Muscle of leg (tissue), 11 donors: ENCODE measurements around the gene MRPL4. TPM values are rescaled to one million over a fixed set of nuclear protein-coding genes. Genes with fewer than 3 reads are reported as not detected.
"Not testable (repeated sequence)": the region's sequence is repeated elsewhere in the genome, so short reads cannot be mapped to it uniquely, and the experiment has no call there.

ENCODE experiments used
- DNase-seq: peaks from one replicate; pipeline ENCODE4 v3.0.0; 2013
- H3K27ac ChIP-seq: one replicate; pipeline ENCODE4 v1.5.1; 2013; ENCODE audit warnings: mild to moderate bottlenecking, low read length, control low read depth
- H3K27me3 ChIP-seq: one replicate; pipeline ENCODE4 v1.6.1; 2013; ENCODE audit warnings: low read length; ENCODE audit not compliant: control insufficient read depth, insufficient read depth
- H3K36me3 ChIP-seq: one replicate; pipeline ENCODE4 v1.6.1; 2013; ENCODE audit warnings: low read length; ENCODE audit not compliant: control insufficient read depth, insufficient read depth
- H3K4me1 ChIP-seq: one replicate; pipeline ENCODE4 v1.6.1; 2013; ENCODE audit warnings: low read length; ENCODE audit not compliant: control insufficient read depth, insufficient read depth
- H3K4me3 ChIP-seq: one replicate; pipeline ENCODE4 v1.5.1; 2013; ENCODE audit warnings: low read length, control low read depth
- H3K9me3 ChIP-seq: replicated peaks from 2 replicates; pipeline ENCODE4 v1.6.1; 2013; ENCODE audit warnings: low read depth, low read length; ENCODE audit not compliant: control insufficient read depth
- WGBS: methylation state at CpG from one replicate; pipeline ENCODE4 v1.1.5; 2013; ENCODE audit warnings: missing lambda C conversion rate; ENCODE audit not compliant: insufficient coverage; 5-methylcytosine and 5-hydroxymethylcytosine counted together
- polyA plus RNA-seq, 8 donors: library from polyadenylated mRNA; unstranded; fragments of 120-200 nt; gene quantifications; one replicate each; pipeline versions ENCODE4 v1.2.1 to v1.2.3, GENCODE V29; 2013; ENCODE audit warnings: inconsistent platforms in 1 of 8, low replicate concordance in 1 of 8; ENCODE audit not compliant: insufficient read length in 8 of 8, insufficient read depth in 1 of 8
- total RNA-seq: library from RNA; stranded (reverse); fragments of 120-200 nt; gene quantifications from one replicate; pipeline ENCODE4 v1.2.4, GENCODE V29; 2013

The MRPL4 gene
- total and polyA plus RNA-seq, 9 donors: 23.5 to 37.8 (median 34.4) TPM

DNA sequence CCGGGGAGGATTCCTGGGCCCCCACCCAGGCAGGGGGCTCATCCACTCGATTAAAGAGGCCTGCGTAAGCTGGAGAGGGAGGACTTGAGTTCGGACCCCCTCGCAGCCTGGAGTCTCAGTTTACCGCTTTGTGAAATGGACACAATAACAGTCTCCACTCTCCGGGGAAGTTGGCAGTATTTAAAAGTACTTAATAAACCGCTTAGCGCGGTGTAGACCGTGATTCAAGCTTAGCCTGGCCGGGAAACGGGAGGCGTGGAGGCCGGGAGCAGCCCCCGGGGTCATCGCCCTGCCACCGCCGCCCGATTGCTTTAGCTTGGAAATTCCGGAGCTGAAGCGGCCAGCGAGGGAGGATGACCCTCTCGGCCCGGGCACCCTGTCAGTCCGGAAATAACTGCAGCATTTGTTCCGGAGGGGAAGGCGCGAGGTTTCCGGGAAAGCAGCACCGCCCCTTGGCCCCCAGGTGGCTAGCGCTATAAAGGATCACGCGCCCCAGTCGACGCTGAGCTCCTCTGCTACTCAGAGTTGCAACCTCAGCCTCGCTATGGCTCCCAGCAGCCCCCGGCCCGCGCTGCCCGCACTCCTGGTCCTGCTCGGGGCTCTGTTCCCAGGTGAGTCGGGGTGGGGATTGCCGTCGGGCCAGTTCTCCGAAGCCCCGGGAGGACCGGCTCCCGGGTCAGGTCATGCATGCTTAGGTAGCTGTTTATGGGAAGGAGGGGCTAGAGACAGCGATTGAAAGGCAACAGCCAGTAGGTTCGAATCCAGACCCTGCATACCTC is 18.8 kb downstream of the MRPL4 start, which contains the start of gene ICAM1:
ICAM1 (plus strand) TSS at position 505 of the 779 bp plus-strand sequence; CDS start at position 545, 40 bp downstream.
- Histone ChIP-seq H3K4me1 (peaks cover 24% of the 10 kb centered on the region), H3K27ac (peak within 1 kb of the TSS; percentile 89), H3K36me3 (no peaks in the 10 kb centered on the region), H3K4me3 (peak within 1 kb of the TSS; percentile 47), H3K9me3 (no peaks in the 10 kb centered on the region), H3K27me3 (peaks cover 48% of the 10 kb centered on the region)
- 2% methylated on average over 46 of the region's 51 CpGs for WGBS
- DNase-seq: peak; percentile 85

DNA sequence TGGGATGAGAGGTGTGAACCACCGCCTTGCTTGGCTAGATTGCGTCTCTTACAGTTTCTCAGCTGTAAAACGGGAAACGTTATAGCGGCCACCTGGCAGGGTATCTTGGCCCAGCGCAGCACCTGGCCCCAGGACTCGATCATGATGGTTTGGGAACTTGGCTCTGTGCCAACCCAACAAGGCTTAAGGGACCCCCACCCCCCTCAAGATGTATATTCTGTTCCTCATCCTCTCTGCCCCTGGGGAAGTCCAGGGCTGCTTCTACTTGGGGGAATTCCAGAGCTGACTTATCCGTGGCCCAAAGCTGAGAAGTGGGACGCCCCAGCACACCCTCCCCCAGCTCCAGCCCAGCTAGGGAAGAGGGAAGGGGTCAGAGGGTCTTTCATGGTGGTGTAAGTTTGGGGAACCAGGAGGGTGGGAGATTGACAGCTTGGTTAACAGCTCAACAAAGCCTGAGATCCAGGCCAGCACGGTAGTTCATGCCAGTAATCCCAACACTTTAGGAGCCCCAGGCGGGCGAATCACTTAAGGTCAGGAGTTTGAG is 19.6 kb downstream of the MRPL4 start:
- Histone ChIP-seq H3K9me3 (no peaks in the 10 kb centered on the region), H3K4me3 (peak overlapping the region; percentile 47), H3K27me3 (peaks cover 48% of the 10 kb centered on the region), H3K27ac (peak overlapping the region; percentile 29), H3K36me3 (no peaks in the 10 kb centered on the region), H3K4me1 (peaks cover 24% of the 10 kb centered on the region)
- DNase-seq: peak; percentile 46
- 33% methylated on average over 2 of the region's 12 CpGs for WGBS

GRCh38 chr19:10274589-10274988 is 22.6 kb downstream of the MRPL4 start:
- 79% methylated on average over 9 of the region's 10 CpGs for WGBS
- Histone ChIP-seq H3K9me3 (no peaks in the 10 kb centered on the region), H3K4me1 (peaks cover 16% of the 10 kb centered on the region), H3K27me3 (peaks cover 41% of the 10 kb centered on the region), H3K27ac (no peak overlapping the region), H3K36me3 (no peaks in the 10 kb centered on the region), H3K4me3 (no peak overlapping the region)
- DNase-seq: no peak

GRCh38 chr19:10277795-10278589 is 26.0 kb downstream of the MRPL4 start:
- Histone ChIP-seq H3K27ac (no peak overlapping the region), H3K4me3 (no peak overlapping the region), H3K9me3 (no peaks in the 10 kb centered on the region), H3K4me1 (no peaks in the 10 kb centered on the region), H3K36me3 (no peaks in the 10 kb centered on the region), H3K27me3 (peaks cover 11% of the 10 kb centered on the region)
- 83% methylated on average over 7 of the region's 9 CpGs for WGBS
- DNase-seq: no peak

DNA sequence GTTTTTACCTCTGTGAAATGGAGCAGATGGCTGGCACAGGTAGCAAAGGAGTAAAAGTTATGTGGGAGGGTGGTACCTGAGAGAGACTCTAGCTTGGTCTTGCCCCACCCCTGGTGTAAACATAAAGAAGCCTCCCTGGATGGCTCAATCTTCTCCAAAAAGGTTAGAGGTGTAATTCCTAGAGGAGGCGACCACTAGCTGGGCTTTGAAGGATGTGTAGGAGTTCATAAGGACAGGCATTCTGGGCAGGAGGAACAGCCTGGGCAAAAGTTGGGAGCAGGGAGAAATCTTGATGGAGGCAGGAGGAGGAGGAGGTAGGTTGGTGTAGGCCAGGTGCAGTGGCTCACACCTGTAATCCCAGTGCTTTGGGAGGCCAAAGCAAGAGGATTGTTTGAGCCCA is 26.9 kb downstream of the MRPL4 start:
- WGBS: 93% methylated on average over 1 of the region's 1 CpG
- DNase-seq: no peak
- Histone ChIP-seq H3K4me3 (no peak overlapping the region), H3K27ac (no peak overlapping the region), H3K36me3 (no peaks in the 10 kb centered on the region), H3K27me3 (peaks cover 9% of the 10 kb centered on the region), H3K9me3 (no peaks in the 10 kb centered on the region), H3K4me1 (no peaks in the 10 kb centered on the region)

DNA sequence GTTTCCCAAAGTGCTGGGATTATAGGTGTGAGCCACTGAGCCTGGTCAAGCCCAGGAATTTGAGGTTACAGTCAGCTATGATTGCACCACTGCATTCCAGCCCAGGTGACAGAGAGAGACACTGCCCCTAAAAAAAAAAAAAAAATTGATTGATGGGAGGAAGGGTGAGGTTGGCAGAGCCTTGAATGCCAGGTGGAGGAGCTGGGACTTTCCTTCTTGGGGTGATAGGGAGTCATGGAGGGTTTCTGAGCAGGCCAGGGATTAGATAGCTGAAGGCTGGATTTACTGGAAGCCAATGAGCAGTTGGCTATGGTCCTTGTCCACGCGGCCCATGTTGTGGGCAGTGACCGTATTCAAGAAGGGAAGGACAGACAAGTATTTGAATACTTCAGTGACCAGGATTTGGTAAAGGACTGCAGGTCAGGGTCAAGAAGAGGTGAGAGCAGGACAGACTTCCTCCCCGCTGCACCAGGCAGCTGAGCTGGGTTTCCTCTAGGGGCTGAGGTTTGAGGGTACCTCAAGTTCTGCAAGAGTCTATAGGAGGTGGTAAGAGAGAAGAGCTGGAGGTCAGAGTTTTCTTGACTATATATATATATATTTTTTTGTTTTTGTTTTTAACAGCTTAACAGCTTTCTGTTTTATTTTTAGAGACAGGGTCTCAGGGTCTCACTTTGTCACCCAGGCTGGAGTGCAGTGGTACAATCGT is 27.9 kb downstream of the MRPL4 start:
- peaks cover 5% of the 10 kb centered on the region for H3K27me3 ChIP-seq
- 61% methylated on average over 3 of the region's 5 CpGs for WGBS
- no peak overlapping the region for H3K4me3 ChIP-seq
- no peak for DNase-seq
- H3K9me3 ChIP-seq: no peaks in the 10 kb centered on the region
- no peaks in the 10 kb centered on the region for H3K4me1 ChIP-seq
- H3K27ac ChIP-seq: no peak overlapping the region
- no peaks in the 10 kb centered on the region for H3K36me3 ChIP-seq

DNA sequence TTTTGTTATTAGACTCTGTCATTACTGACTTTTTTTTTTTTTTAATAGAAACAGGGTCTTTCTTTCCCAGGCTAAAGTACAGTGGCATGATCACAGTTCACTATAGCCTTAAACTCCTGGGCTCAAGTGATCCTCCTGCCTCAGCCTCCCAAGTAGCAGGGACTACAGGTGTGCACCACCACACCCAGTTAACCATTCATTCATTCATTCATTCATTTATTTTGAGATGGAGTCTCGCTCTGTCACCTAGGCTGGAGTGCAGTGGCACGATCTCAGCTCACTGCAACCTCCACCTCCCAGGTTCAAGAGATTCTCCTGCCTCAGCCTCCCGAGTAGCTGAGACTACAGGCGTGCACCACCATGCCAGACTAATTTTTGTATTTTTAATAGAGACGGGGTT is 30.0 kb downstream of the MRPL4 start:
- not testable (repeated sequence) for DNase-seq, H3K9me3 ChIP-seq, H3K36me3 ChIP-seq, H3K4me1 ChIP-seq, H3K4me3 ChIP-seq, H3K27ac ChIP-seq
- WGBS: no CpG with 5 or more reads among the region's 5 CpGs
- H3K27me3 ChIP-seq: peaks cover 14% of the 10 kb centered on the region

DNA sequence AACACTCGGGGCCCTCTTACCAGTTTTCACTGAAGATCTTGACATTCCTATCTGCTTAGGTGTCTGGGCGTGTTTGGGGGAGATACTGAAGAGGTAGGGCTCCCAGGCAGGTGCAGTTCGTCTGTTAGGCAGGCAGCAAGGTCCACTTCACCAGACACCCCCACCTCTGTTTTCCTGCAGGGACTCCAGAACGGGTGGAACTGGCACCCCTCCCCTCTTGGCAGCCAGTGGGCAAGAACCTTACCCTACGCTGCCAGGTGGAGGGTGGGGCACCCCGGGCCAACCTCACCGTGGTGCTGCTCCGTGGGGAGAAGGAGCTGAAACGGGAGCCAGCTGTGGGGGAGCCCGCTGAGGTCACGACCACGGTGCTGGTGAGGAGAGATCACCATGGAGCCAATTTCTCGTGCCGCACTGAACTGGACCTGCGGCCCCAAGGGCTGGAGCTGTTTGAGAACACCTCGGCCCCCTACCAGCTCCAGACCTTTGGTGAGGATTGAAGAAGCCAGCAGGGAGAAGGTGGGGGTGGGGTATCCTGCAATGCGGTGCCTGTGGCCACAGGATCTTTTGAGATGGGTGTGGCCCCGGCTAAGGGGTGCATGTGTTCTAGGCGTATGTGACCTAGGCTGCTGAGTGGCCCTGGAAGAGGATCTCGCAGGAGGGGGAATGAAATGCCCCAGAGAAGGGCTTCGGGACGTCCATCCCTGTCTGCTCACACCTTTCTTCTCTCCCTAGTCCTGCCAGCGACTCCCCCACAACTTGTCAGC is 31.5 kb downstream of the MRPL4 start:
- no peak overlapping the region for H3K27ac ChIP-seq
- H3K4me1 ChIP-seq: peaks cover 18% of the 10 kb centered on the region
- WGBS: 73% methylated on average over 8 of the region's 23 CpGs
- H3K27me3 ChIP-seq: peaks cover 29% of the 10 kb centered on the region
- H3K4me3 ChIP-seq: no peak overlapping the region
- H3K9me3 ChIP-seq: no peaks in the 10 kb centered on the region
- no peaks in the 10 kb centered on the region for H3K36me3 ChIP-seq
- no peak for DNase-seq

GRCh38 chr19:10284065-10284959 is 32.3 kb downstream of the MRPL4 start:
- Histone ChIP-seq H3K4me3 (no peak overlapping the region), H3K27ac (no peak overlapping the region), H3K9me3 (no peaks in the 10 kb centered on the region), H3K4me1 (peaks cover 26% of the 10 kb centered on the region), H3K36me3 (no peaks in the 10 kb centered on the region), H3K27me3 (peaks cover 37% of the 10 kb centered on the region)
- DNase-seq: no peak
- 85% methylated on average over 30 of the region's 34 CpGs for WGBS
